Subcutaneous adipose tissue (tissue), 4 donors: ENCODE measurements around the gene IBA57. TPM values are rescaled to one million over a fixed set of nuclear protein-coding genes. Genes with fewer than 3 reads are reported as not detected.

Source experiments
- total RNA-seq, 4 donors: library from RNA; depleted of rRNA; stranded (reverse); fragments of >200 nt; gene quantifications; one replicate each; pipeline ENCODE4 v1.1.0, GENCODE V29; 2016
- TF ChIP-seq, protein P1 (sequence below): fragments of 450-650 bp; IDR thresholded peaks from one replicate; pipeline ENCODE4 v1.5.1; 2016; ENCODE audit warnings: low read depth, mild to moderate bottlenecking, control low read depth, antibody characterized with exemption, moderate library complexity

The IBA57 gene
- total RNA-seq, 4 donors from 2014 or later, result 2.8 to 9.0 (median 4.4) TPM

DNA sequence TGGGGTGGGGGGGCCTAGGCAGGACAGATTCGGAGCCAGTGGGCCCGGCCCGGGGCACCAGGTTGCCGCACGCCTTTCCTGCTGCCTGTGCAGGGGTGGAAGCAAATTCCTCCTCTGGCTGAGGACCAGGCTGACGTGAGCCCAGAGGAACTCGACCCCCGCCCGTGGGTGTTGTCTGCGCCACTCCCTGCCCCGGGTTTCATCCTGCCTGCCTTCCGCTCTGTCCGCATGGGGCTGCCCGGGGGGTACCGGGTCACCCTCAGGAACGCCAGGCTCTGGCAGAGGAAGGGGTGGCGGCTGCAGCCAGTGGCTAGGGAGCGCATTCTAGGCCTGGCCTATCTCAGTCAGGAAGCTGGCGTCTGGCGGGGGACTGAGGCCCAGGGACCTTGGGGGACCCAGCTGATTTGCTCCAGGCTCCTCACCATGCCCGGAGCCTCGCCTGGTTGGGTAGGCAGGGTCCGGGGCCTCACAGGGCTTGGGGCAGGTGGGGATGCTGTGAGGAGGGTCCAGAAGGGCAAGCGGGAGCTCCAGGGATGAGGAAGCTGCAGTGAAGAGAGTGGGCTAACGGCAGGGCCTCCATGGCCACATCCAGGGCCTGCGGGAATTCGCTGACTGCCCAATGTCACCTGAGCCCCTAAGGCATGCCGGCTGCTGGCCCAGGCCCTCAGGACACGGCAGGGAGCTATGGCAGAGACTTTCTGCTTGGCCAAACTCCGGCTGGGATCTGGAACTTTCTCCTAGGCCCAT, 2.4 kb upstream of the IBA57 start:
- TF ChIP-seq, protein P1, sequence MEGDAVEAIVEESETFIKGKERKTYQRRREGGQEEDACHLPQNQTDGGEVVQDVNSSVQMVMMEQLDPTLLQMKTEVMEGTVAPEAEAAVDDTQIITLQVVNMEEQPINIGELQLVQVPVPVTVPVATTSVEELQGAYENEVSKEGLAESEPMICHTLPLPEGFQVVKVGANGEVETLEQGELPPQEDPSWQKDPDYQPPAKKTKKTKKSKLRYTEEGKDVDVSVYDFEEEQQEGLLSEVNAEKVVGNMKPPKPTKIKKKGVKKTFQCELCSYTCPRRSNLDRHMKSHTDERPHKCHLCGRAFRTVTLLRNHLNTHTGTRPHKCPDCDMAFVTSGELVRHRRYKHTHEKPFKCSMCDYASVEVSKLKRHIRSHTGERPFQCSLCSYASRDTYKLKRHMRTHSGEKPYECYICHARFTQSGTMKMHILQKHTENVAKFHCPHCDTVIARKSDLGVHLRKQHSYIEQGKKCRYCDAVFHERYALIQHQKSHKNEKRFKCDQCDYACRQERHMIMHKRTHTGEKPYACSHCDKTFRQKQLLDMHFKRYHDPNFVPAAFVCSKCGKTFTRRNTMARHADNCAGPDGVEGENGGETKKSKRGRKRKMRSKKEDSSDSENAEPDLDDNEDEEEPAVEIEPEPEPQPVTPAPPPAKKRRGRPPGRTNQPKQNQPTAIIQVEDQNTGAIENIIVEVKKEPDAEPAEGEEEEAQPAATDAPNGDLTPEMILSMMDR, result no peak

GRCh38 chr1:228163776-228164519, 1.7 kb upstream of the IBA57 start:
- TF ChIP-seq, protein P1, result no peak

DNA sequence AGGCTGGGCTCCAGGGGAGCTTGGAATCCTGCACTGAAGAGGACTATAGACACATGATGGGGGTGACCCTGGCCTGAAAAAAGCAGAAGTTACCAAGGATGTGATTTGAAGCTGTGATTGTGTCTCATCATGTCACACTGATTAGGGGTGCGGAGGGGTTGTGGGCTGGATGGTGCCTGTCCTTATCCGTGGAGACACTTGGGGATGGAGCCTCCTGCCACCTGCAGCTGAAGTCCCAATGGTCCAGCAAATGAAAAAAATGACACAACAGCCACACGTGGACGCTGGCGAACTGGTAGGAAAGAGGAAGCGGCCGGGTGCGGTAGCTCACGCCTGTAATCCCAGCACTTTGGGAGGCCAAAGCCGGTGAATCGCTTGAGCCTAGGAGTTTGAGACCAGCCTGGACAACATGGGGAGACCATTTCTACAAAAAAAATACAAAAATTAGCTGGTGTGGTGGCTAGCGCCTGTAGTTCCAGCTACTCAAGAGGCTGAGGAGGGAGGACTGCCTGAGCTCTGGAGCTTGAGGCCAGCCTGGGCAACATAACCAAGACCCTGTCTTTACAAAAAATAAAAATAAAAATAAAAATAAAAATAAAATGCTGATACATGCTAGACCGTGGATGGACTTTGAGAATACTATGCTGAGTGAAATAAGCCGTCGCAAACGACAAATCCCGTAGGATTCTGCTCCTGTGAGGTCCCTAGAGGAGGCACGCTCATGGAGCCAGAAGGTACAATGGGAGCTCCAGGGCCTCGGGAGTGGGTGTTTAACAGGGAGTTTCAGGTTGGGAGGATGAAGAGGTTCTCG, 838 bp upstream of the IBA57 start:
- TF ChIP-seq, protein P1, result no peak

DNA sequence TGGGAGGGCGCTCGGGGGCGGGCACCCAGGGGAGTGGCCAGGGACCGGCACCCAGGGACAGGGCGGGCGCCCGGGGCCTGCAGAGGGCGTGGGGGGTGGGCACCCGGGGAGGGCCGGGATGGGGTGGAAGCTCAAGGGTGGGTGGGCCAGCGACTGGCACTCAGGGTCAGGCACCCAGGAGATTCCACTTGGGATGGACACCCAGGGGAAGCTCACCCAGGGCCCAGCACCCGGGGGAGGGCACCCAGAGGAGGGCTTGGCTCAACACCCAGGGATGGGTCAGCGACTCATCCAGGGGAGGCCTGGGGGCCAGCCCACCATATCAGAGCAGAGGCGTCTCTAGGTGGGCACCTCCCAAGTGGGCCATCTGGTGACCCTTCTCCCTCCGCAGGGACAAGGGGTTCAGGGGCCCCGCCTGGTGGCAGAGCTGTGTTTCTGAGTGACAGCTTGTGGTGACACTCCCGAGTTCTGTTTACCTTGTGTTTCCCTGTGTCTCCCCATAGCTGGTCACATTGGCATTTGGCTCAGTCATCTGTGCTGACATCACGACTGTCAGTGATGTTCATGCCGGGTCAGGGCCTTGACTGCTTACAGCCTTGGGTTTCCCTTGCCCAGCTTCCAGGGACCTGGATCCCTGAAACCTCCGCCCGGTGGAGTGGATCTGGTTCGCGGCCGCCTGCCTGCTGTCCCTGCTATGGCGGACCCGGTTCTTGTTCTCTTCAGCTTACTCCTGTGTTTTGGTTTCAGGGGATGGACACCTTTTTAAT, 749 bp downstream of the IBA57 start:
- TF ChIP-seq, protein P1, result no peak

GRCh38 chr1:228168563-228169270, 3.1 kb downstream of the IBA57 start:
- TF ChIP-seq, protein P1, result no peak

DNA sequence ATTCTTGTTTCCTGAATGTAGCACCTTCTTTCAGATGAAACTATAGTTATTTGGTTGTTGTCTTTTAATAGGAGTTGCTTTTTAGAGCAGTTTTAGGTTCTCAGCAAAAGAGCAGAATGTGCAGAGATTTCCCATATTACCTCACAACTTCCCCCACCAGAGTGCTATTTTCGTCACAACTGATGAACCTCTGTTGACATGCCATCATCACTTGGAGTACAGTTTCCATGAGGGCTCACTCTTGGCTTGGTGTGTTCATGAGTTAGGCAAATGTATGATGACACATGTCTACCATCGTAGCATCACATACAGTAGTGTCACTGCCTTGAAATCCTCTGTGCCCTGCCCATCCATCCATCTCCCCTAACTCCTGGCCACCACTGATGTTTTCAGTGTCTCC, 3.7 kb downstream of the IBA57 start:
- TF ChIP-seq, protein P1, result no peak
